ENCODE measurements around the gene LMNTD1.

The LMNTD1 gene

GRCh38 chr12:25552681-25553080 is 402 bp downstream of the LMNTD1 start:
- no peak for DNase-seq (ENCODE audit: low read depth in 2 of 2)

- DNase-seq (ENCODE audit: low read depth in 2 of 2) = no peak
Observed at GRCh38 chr12:25550186-25550585, 2.9 kb downstream of the LMNTD1 start.

DNA sequence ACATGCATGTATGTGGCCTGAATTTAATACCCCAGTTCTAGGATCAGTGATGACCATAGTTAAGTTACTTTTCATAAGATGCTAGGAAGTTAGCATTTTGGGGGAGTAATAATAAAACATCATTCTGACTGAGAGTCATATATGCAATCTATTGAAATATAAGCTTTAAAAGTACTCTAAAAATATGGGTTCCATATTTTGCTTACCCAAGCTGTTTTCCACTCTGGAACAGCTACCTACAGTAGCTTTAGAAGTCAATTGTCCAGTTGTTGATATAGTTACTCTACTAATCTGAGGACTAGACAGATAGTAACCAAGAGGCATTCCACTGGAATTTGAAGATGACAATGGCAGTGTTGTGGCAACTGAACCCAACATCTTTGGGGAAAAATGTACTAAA is 4.0 kb downstream of the LMNTD1 start:
- no peak for DNase-seq (ENCODE audit: low read depth in 2 of 2)

DNA sequence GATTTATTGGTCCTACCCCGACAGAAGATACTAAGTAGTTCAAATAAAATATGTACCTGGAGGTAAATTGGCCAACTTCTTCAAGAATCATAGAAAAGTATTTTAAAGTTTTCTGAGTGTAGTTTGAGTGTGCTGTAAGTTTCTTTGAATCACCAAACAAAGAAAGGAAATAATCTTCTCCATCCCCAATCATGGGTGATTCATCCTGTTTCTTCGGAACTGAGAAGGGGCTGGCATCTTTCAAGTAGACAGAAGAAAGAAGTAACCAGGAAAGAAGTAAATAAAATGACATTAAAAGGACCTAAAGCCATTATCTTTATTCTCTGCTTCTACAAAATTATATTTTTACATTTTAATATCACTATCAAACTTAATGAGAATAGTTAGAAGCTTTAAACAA is 6.8 kb downstream of the LMNTD1 start:
- DNase-seq (ENCODE audit: low read depth in 2 of 2) = no peak

GRCh38 chr12:25533150-25533549 is 19.9 kb downstream of the LMNTD1 start:
- DNase-seq (ENCODE audit: low read depth in 2 of 2) = no peak

GRCh38 chr12:25531502-25532052 is 21.5 kb downstream of the LMNTD1 start:
- DNase-seq (ENCODE audit: low read depth in 2 of 2) = no peak

GRCh38 chr12:25529738-25530137 is 23.3 kb downstream of the LMNTD1 start:
- DNase-seq (ENCODE audit: low read depth in 2 of 2) = no peak

GRCh38 chr12:25526778-25527177 is 26.3 kb downstream of the LMNTD1 start:
- no peak for DNase-seq (ENCODE audit: low read depth in 2 of 2)

GRCh38 chr12:25524366-25524765 is 28.7 kb downstream of the LMNTD1 start:
- DNase-seq (ENCODE audit: low read depth in 2 of 2) = no peak

- no peak for DNase-seq (ENCODE audit: low read depth in 2 of 2)
Observed at GRCh38 chr12:25521625-25522256, 31.3 kb downstream of the LMNTD1 start.

DNA sequence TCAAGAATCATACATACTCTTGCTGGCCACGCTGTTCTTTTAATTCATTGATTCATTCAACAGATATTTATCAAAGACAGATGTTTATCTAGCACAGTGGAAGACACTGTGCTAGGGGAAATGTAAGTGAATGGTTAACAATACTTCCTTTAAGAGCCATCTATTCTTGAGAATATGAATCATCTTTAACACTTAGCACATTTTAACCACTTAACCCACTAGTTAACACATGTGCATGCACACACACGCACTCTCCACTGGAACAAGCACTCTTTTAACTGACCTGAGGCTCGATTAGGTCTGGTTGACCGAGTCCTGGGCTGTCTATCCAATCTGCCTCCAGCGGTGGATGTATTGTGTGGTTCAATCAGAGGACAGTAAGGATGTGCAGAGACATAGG is 34.6 kb downstream of the LMNTD1 start:
- no peak for DNase-seq (ENCODE audit: low read depth in 2 of 2)

- no peak for DNase-seq (ENCODE audit: low read depth in 2 of 2)
Observed at GRCh38 chr12:25504744-25505143, 48.3 kb downstream of the LMNTD1 start.

GRCh38 chr12:25503666-25504065 is 49.4 kb downstream of the LMNTD1 start:
- no peak for DNase-seq (ENCODE audit: low read depth in 2 of 2)

- no peak for DNase-seq (ENCODE audit: low read depth in 2 of 2)
Observed at GRCh38 chr12:25502596-25502995, 50.5 kb downstream of the LMNTD1 start.

GRCh38 chr12:25502118-25502517 is 51.0 kb downstream of the LMNTD1 start:
- DNase-seq (ENCODE audit: low read depth in 2 of 2) = no peak

DNA sequence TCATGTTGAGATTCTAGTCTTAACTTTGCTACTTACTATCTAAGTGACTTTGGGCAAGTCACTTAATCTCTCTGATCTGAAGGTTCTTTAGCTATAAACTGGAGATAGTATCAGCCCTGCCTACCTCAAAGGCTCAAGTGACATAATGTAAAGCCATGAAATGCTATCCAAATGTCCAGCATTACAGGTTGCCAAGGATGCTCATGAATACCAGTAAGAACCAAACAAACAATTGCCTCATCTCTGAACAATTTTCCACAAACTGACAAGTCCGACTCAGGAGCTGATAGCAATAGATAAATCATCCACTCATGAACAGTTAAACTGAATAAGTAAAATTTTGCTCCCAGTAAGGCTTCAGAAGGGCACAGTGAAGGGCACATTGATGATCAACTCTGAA is 51.5 kb downstream of the LMNTD1 start:
- no peak for DNase-seq (ENCODE audit: low read depth in 2 of 2)

- no peak for DNase-seq (ENCODE audit: low read depth in 2 of 2)
Observed at GRCh38 chr12:25500651-25501050, 52.4 kb downstream of the LMNTD1 start.

DNA sequence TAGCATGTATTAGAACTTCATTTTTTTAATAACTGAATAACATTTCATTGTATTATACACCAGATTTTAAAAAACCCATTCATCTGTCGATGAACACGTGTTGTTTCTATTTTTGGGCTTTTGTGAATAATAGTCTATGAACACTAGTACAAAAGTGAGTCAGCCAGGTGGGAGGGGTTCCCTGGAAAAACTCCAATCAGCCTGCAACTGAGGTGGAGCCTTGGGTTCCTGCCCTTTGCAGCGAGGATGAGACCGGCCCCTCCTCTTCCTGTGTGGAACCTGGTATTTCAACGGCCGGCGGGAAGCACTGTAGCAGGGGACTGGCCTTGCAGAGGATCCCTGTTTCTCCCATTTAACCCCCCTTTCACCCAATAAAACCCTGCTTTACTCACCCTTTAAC is 56.1 kb downstream of the LMNTD1 start:
- no peak for DNase-seq (ENCODE audit: low read depth in 2 of 2)

- no peak for DNase-seq (ENCODE audit: low read depth in 2 of 2)
Observed at GRCh38 chr12:25496098-25496587, 56.9 kb downstream of the LMNTD1 start.

DNA sequence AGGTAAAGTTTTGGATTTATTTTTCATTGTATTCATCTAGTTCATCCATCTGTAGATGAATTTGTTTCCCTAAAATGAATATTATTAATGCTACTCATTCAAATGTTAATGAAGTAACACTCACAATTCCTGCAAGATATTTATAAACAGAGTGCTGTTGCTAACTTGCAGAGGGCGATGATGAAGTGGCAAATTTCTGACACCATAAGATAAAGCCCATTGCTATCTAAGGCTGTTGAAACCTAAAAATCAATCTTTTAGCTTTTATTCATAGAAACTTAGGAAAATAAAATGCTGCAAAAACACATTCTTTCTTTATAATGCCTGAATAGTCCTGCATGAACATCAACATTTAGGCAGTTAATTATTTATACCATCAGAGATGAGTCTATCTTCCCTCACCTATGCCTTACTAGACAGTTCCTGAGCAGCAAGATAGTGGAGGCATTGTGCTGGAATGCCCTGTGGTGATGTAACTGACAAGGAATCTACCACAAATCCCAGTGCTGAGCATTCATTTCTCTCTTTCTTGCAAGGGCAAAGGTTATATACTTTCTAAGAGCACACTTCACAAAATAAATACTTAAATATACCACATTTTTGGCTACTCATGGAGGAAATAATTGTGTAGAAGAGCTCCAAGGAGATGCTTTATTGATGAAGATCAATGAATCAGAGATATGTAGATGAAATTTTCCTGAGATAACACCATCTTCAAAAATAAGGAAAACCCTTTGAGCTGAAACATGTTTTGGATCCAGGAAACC is 57.6 kb downstream of the LMNTD1 start:
- DNase-seq (ENCODE audit: low read depth in 2 of 2) = no peak

DNA sequence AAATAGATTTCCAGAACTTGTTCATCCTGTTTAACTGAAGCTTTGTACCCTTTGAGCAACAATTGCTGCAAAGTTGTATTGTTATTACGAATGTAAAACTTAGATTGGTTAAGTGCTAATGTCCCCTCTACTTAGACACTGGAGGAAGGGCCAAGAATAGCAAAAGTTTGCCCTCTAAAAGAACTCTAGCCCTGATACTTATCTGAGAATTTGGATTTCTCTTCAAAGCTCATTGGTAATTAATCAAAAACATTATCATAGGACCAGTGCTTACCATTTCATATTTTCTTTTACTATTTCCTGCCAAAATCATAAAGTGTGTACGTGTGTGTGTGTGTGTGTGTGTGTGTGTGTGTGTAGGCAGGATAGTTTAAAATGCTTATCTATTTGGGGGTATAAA is 58.2 kb downstream of the LMNTD1 start:
- DNase-seq (ENCODE audit: low read depth in 2 of 2) = no peak

DNA sequence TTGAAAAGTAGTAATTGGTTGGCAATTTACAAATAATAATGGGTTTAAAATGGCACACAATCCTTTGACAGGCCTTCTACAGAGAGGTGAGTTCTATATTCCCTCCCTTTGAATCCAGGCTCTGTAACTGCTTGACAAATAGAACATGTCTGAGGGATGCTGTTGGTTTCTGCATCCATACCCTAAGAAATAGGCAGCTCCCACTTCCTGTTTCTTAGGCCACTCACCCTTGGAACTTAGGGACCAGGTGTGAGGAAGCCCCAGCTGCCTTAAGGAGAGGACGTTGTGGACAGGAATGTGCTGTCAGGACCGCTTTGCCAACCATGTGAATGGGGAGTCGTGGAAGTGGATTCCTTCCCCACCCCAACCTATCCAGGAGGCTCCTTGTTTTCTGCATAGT is 59.4 kb downstream of the LMNTD1 start:
- DNase-seq (ENCODE audit: low read depth in 2 of 2) = no peak

All from stimulated activated CD4-positive, alpha-beta T cell treated with anti-CD3 and anti-CD28 coated beads, Interleukin-12 subunit alpha, Interleukin-12 subunit beta, amount 100 ng/mL, for 24 hours (primary cell).